HG02938 (cell line): ENCODE data around the gene SUSD5.

Experiments used
- ATAC-seq: cut with Tn5 transposase; IDR thresholded peaks from one replicate; pipeline ENCODE4 v1.9.1; 2021; ENCODE audit warnings: mild to moderate bottlenecking, moderate library complexity; ENCODE audit not compliant: unreplicated experiment

SUSD5 gene

GRCh38 chr3:33218446-33219174, at the start of gene SUSD5:
SUSD5 (minus strand) TSS chr3:33218810; CDS start chr3:33218797, 13 bp downstream.
- ATAC-seq, result no peak

GRCh38 chr3:33260104-33260503, 41.5 kb upstream of the SUSD5 start:
- ATAC-seq, result no peak

- ATAC-seq, result no peak
Observed at GRCh38 chr3:33256249-33256648, 37.6 kb upstream of the SUSD5 start.

GRCh38 chr3:33250712-33251111, 32.1 kb upstream of the SUSD5 start:
- ATAC-seq, result no peak

GRCh38 chr3:33246786-33247185, 28.2 kb upstream of the SUSD5 start:
- no peak for ATAC-seq

GRCh38 chr3:33240261-33240660, 21.7 kb upstream of the SUSD5 start:
- ATAC-seq, result no peak

- no peak for ATAC-seq
Observed at GRCh38 chr3:33238923-33239322, 20.3 kb upstream of the SUSD5 start.

GRCh38 chr3:33237439-33237838, 18.8 kb upstream of the SUSD5 start:
- ATAC-seq, result no peak

GRCh38 chr3:33236005-33236404, 17.4 kb upstream of the SUSD5 start:
- ATAC-seq, result no peak

- no peak for ATAC-seq
Observed at GRCh38 chr3:33233884-33234283, 15.3 kb upstream of the SUSD5 start.

GRCh38 chr3:33231756-33232465, 13.3 kb upstream of the SUSD5 start:
- no peak for ATAC-seq

- ATAC-seq, result no peak
Observed at GRCh38 chr3:33229947-33230346, 11.3 kb upstream of the SUSD5 start.

- no peak for ATAC-seq
Observed at GRCh38 chr3:33229066-33229465, 10.5 kb upstream of the SUSD5 start.

GRCh38 chr3:33221241-33221640, 2.6 kb upstream of the SUSD5 start:
- ATAC-seq, result no peak

GRCh38 chr3:33219175-33219487, 521 bp upstream of the SUSD5 start:
- no peak for ATAC-seq

- ATAC-seq, result no peak
Observed at GRCh38 chr3:33217866-33218445, 654 bp downstream of the SUSD5 start.

- ATAC-seq, result no peak
Observed at GRCh38 chr3:33215739-33216138, 2.9 kb downstream of the SUSD5 start.

- ATAC-seq, result no peak
Observed at GRCh38 chr3:33212406-33212805, 6.2 kb downstream of the SUSD5 start.

- ATAC-seq, result no peak
Observed at GRCh38 chr3:33211444-33211843, 7.2 kb downstream of the SUSD5 start.

- no peak for ATAC-seq
Observed at GRCh38 chr3:33209357-33209756, 9.3 kb downstream of the SUSD5 start.

- no peak for ATAC-seq
Observed at GRCh38 chr3:33202711-33203457, 15.7 kb downstream of the SUSD5 start.

GRCh38 chr3:33201195-33201594, 17.4 kb downstream of the SUSD5 start:
- ATAC-seq, result no peak
